Neural cell (in vitro differentiated cells): Measurements from ENCODE around the gene ENDOV. TPM values are rescaled to one million over a fixed set of nuclear protein-coding genes. Genes with fewer than 3 reads are reported as not detected.

Experiments used
- H2AFZ ChIP-seq: fragments of 200-600, 300-800 bp; sonication (generic), shearing (Covaris generic); 2 replicates; pipeline ENCODE4 v1.6.0; 2014; ENCODE audit warnings: low read depth, mild to moderate bottlenecking, antibody characterized with exemption, low read length, moderate library complexity
- H3F3A ChIP-seq: fragments of 200-600 bp; shearing (Covaris generic); 2 replicates; pipeline ENCODE4 v1.6.1; 2016; ENCODE audit warnings: mild to moderate bottlenecking, moderate library complexity, mixed read lengths, antibody characterized with exemption, low read length; ENCODE audit not compliant: insufficient read depth, poor library complexity, severe bottlenecking
- H3K27ac ChIP-seq: fragments of 200-600, 300-800 bp; sonication (generic), shearing (Covaris generic); 2 replicates; pipeline ENCODE4 v1.5.1; 2014; ENCODE audit warnings: mild to moderate bottlenecking, low read length, moderate library complexity
- H3K27me3 ChIP-seq: fragments of 300-800, 200-600 bp; sonication (generic), shearing (Covaris generic); 2 replicates; pipeline ENCODE4 v1.6.0; 2014; ENCODE audit warnings: mild to moderate bottlenecking, low read depth, low read length, moderate library complexity; ENCODE audit not compliant: insufficient read depth
- H3K36me3 ChIP-seq: fragments of 300-800, 200-600 bp; sonication (generic), shearing (Covaris generic); 2 replicates; pipeline ENCODE4 v1.5.1; 2014; ENCODE audit warnings: mild to moderate bottlenecking, antibody characterized with exemption, low read length, moderate library complexity; ENCODE audit not compliant: insufficient read depth
- H3K4me2 ChIP-seq: fragments of 300-800, 200-600 bp; sonication (generic), shearing (Covaris generic); 2 replicates; pipeline ENCODE4 v1.6.0; 2014; ENCODE audit warnings: mild to moderate bottlenecking, low read length
- H3K4me3 ChIP-seq: fragments of 300-800, 200-600 bp; sonication (generic), shearing (Covaris generic); 2 replicates; pipeline ENCODE4 v1.5.1; 2014; ENCODE audit warnings: mild to moderate bottlenecking, low read length, moderate library complexity
- H3K79me2 ChIP-seq: fragments of 200-600 bp; shearing (Covaris generic); replicated peaks from 2 replicates; pipeline ENCODE4 v1.6.0; 2014; ENCODE audit warnings: mild to moderate bottlenecking, low read length, moderate library complexity; ENCODE audit not compliant: insufficient read depth
- H3K9ac ChIP-seq: fragments of 300-800, 200-600 bp; sonication (generic), shearing (Covaris generic); 2 replicates; pipeline ENCODE4 v1.6.1; 2016; ENCODE audit warnings: mild to moderate bottlenecking, low read length, mixed read lengths
- H3K9me2 ChIP-seq: fragments of 200-600 bp; shearing (Covaris generic); 2 replicates; pipeline ENCODE4 v1.6.1; 2016; ENCODE audit warnings: mild to moderate bottlenecking, low read length, mixed read lengths; ENCODE audit not compliant: insufficient read depth
- H3K9me3 ChIP-seq: fragments of 200-600, 300-800 bp; sonication (generic), shearing (Covaris generic); 2 replicates; pipeline ENCODE4 v1.6.1; 2016; ENCODE audit warnings: mild to moderate bottlenecking, mixed run types, low read length, moderate library complexity, mixed read lengths
- H4K20me1 ChIP-seq: fragments of 200-600 bp; shearing (Covaris generic); 2 replicates; pipeline ENCODE4 v1.6.1; 2016; ENCODE audit warnings: mild to moderate bottlenecking, mixed run types; ENCODE audit not compliant: insufficient read depth
- CTCF ChIP-seq: fragments of 450-650 bp; IDR thresholded peaks from 2 replicates; pipeline ENCODE4 v1.5.1; 2014; ENCODE audit warnings: antibody characterized with exemption, mild to moderate bottlenecking, moderate library complexity; ENCODE audit not compliant: poor library complexity, severe bottlenecking
- EP300 ChIP-seq: fragments of 450-650 bp; conservative IDR thresholded peaks from 2 replicates; pipeline ENCODE4 v1.6.1; 2014; ENCODE audit warnings: antibody characterized with exemption, mild to moderate bottlenecking, moderate library complexity; ENCODE audit not compliant: poor library complexity, severe bottlenecking
- EZH2 ChIP-seq: fragments of 200-600, 300-800 bp; shearing (Covaris generic), sonication (generic); IDR thresholded peaks from 2 replicates; pipeline ENCODE4 v1.6.1; 2014; ENCODE audit warnings: antibody characterized with exemption, low read length, borderline replicate concordance, mild to moderate bottlenecking; ENCODE audit not compliant: insufficient read depth, poor library complexity, severe bottlenecking
- MXI1 ChIP-seq: fragments of 450-650 bp; conservative IDR thresholded peaks from 2 replicates; pipeline ENCODE4 v1.6.1; 2014; ENCODE audit warnings: antibody characterized with exemption, mild to moderate bottlenecking; ENCODE audit not compliant: poor library complexity, severe bottlenecking
- POLR2AphosphoS5 ChIP-seq: IDR thresholded peaks from 2 replicates; pipeline ENCODE4 v1.6.1; 2012
- RAD21 ChIP-seq: fragments of 450-650 bp; conservative IDR thresholded peaks from 2 replicates; pipeline ENCODE4 v1.6.1; 2014; ENCODE audit warnings: antibody characterized with exemption, mild to moderate bottlenecking, moderate library complexity
- SMC3 ChIP-seq: fragments of 450-650 bp; conservative IDR thresholded peaks from 2 replicates; pipeline ENCODE4 v1.6.1; 2014; ENCODE audit warnings: antibody characterized with exemption, mild to moderate bottlenecking, moderate library complexity; ENCODE audit not compliant: poor library complexity
- TAF1 ChIP-seq: IDR thresholded peaks from 2 replicates; pipeline ENCODE4 v1.6.1; 2012; ENCODE audit warnings: low read depth
- polyA plus RNA-seq: library from polyadenylated mRNA; depleted of rRNA; stranded (reverse); fragments of >200 nt; gene quantifications from 2 replicates; pipeline ENCODE4 v1.2.3, GENCODE V29; 2014
- TF ChIP-seq, protein P1 (sequence below): IDR thresholded peaks from 2 replicates; pipeline ENCODE4 v1.6.1; 2012; ENCODE audit warnings: borderline replicate concordance

The ENDOV gene
- polyA plus RNA-seq, 1 donor from 2014 or later = 31.2 TPM

DNA sequence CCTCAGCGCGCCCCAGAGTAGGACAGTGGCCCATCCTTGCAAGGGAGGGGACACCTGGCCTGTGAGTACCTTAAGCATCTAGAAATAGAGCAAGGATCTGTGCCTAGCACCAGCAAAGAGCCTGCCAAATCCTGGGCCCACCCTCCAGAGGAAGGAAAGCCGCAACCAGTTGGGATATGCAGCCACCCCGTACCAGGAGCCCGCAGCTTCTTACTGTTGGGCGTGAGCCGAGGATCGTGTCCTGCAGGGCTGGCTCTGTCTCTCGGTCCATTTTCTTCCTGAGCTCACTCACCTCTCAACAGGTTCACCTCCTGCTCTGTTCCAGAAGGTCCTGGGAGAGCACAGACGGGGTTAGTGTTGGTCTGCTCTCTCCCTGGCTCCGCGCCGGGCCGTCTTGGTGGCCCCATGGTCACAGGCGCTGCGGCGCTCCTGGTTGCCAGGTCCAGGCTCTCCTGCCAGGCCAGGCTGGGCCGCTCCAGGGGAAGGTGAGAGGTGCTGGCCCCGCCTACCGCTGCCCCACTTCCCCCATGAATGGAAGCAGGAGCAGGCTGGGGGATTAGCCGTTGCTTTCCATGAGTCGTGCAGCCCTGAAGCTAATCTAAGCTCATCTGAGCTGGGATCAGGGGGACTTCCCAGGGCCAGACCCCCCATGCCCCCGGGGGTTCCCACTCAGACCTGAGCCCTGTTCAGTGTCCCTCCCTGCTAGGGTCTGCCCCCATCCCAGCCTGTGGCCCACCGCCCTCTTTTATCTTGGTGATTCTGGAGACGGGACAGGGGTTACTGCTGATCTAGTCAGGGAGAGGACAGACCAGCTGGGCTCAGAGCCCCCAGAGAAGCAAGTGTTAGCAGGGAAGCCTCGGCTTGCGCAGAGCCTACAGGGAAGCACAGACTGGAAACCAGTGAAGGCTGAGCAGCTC lies 12.7 kb downstream of the ENDOV start:
- no peaks in the 10 kb centered on the region for H3F3A ChIP-seq
- no peak overlapping the region for H2AFZ ChIP-seq
- no peaks in the 10 kb centered on the region for H3K36me3 ChIP-seq
- no peaks in the 10 kb centered on the region for H3K27me3 ChIP-seq
- no peaks in the 10 kb centered on the region for H3K9me2 ChIP-seq
- H4K20me1 ChIP-seq = no peaks in the 10 kb centered on the region
- no peaks in the 10 kb centered on the region for H3K9me3 ChIP-seq
- TF ChIP-seq CTCF (no peak), RAD21 (no peak), EZH2 (no peak), POLR2AphosphoS5 (no peak), TAF1 (no peak), MXI1 (no peak), SMC3 (no peak), EP300 (no peak)
- TF ChIP-seq, protein P1, sequence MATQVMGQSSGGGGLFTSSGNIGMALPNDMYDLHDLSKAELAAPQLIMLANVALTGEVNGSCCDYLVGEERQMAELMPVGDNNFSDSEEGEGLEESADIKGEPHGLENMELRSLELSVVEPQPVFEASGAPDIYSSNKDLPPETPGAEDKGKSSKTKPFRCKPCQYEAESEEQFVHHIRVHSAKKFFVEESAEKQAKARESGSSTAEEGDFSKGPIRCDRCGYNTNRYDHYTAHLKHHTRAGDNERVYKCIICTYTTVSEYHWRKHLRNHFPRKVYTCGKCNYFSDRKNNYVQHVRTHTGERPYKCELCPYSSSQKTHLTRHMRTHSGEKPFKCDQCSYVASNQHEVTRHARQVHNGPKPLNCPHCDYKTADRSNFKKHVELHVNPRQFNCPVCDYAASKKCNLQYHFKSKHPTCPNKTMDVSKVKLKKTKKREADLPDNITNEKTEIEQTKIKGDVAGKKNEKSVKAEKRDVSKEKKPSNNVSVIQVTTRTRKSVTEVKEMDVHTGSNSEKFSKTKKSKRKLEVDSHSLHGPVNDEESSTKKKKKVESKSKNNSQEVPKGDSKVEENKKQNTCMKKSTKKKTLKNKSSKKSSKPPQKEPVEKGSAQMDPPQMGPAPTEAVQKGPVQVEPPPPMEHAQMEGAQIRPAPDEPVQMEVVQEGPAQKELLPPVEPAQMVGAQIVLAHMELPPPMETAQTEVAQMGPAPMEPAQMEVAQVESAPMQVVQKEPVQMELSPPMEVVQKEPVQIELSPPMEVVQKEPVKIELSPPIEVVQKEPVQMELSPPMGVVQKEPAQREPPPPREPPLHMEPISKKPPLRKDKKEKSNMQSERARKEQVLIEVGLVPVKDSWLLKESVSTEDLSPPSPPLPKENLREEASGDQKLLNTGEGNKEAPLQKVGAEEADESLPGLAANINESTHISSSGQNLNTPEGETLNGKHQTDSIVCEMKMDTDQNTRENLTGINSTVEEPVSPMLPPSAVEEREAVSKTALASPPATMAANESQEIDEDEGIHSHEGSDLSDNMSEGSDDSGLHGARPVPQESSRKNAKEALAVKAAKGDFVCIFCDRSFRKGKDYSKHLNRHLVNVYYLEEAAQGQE = no peak
- H3K4me3 ChIP-seq = no peak overlapping the region
- no peak overlapping the region for H3K9ac ChIP-seq
- H3K4me2 ChIP-seq = no peak overlapping the region
- H3K27ac ChIP-seq = no peak overlapping the region
- H3K79me2 ChIP-seq = no peaks in the 10 kb centered on the region

DNA sequence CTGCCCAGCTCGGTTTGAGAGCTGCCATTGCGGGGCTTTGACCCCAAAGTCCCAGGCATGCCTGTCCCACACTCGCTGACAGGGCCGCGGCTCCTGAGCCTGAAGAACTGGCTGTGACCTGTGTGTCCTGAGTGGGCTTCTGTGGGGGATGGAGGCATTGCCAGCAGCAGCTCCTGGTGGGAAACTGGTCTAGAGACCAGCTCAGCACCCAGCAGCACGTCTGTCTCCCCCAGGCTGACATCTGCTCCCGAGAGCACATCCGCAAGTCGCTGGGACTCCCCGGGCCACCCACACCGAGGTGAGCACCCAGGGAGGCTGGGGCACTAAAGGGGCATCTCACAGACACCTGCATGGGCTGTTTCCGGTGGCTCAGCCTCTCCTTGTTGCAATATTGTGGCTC lies 13.4 kb downstream of the ENDOV start:
- no peak overlapping the region for H3K4me3 ChIP-seq

More for the DNA sequence above, 13.4 kb downstream of the ENDOV start:
- no peaks in the 10 kb centered on the region for H3K9me2 ChIP-seq
- no peaks in the 10 kb centered on the region for H3K36me3 ChIP-seq
- H4K20me1 ChIP-seq = no peaks in the 10 kb centered on the region
- no peak overlapping the region for H3K9ac ChIP-seq
- no peaks in the 10 kb centered on the region for H3K79me2 ChIP-seq
- no peak overlapping the region for H3K27ac ChIP-seq
- H3K4me2 ChIP-seq = no peak overlapping the region
- H2AFZ ChIP-seq = no peak overlapping the region
- no peaks in the 10 kb centered on the region for H3K9me3 ChIP-seq
- no peaks in the 10 kb centered on the region for H3F3A ChIP-seq
- no peaks in the 10 kb centered on the region for H3K27me3 ChIP-seq
- TF ChIP-seq MXI1 (no peak), EP300 (no peak), RAD21 (no peak), EZH2 (no peak), SMC3 (no peak), POLR2AphosphoS5 (no peak), CTCF (no peak), TAF1 (no peak)
- TF ChIP-seq, protein P1 = no peak
